OCI-LY7 (cell line): ENCODE data around the gene KIF7. TPM values are rescaled to one million over a fixed set of nuclear protein-coding genes. Genes with fewer than 3 reads are reported as not detected.

ENCODE experiments used
- BruUV-seq: library from RNA; stranded (reverse); fragments of 400-500 nt; replicated peaks from 2 replicates; lab custom pipeline; 2021; lab: Mats Ljungman, UMichigan
- CTCF ChIA-PET: fragments of 300-600 bp; sonication (Branson Sonifier 250); formaldehyde crosslinking; loops from one replicate; lab custom pipeline; 2022; ENCODE audit warnings: antibody characterized with exemption; ENCODE audit not compliant: unreplicated experiment; lab: Charles Lee
- POLR2A ChIA-PET: fragments of 300-600 bp; sonication (Branson Sonifier 250); formaldehyde crosslinking; loops from one replicate; lab custom pipeline; 2022; ENCODE audit warnings: antibody characterized with exemption; lab: Charles Lee
- DNase-seq: peaks from one replicate; pipeline ENCODE4 v3.0.0-alpha.2; 2015; ENCODE audit warnings: low spot score
- H2AFZ ChIP-seq: fragments of 200-600 bp; sonication (generic), shearing (Covaris generic); 2 replicates; pipeline ENCODE4 v1.6.1; 2014; ENCODE audit warnings: mild to moderate bottlenecking, antibody characterized with exemption, low read length, moderate library complexity
- H3K27ac ChIP-seq: fragments of 200-600 bp; sonication (generic); 2 replicates; pipeline ENCODE4 v1.5.1; 2014; ENCODE audit warnings: mixed run types, low read depth, mild to moderate bottlenecking, moderate library complexity, low read length, inconsistent platforms; ENCODE audit not compliant: poor library complexity, severe bottlenecking
- H3K36me3 ChIP-seq: fragments of 200-600 bp; sonication (generic); 2 replicates; pipeline ENCODE4 v1.6.1; 2014; ENCODE audit warnings: mild to moderate bottlenecking, antibody characterized with exemption, low read length, moderate library complexity, mixed read lengths; ENCODE audit not compliant: insufficient read depth
- H3K4me1 ChIP-seq: fragments of 200-600 bp; sonication (generic); 2 replicates; pipeline ENCODE4 v1.5.1; 2014; ENCODE audit warnings: mild to moderate bottlenecking, low read length; ENCODE audit not compliant: insufficient read depth, poor library complexity, severe bottlenecking
- H3K4me2 ChIP-seq: fragments of 200-600 bp; sonication (generic); 2 replicates; pipeline ENCODE4 v1.6.1; 2014; ENCODE audit warnings: mild to moderate bottlenecking, low read length
- H3K4me3 ChIP-seq: fragments of 200-600 bp; sonication (generic); 2 replicates; pipeline ENCODE4 v1.5.1; 2014; ENCODE audit warnings: mild to moderate bottlenecking, low read depth, low read length; ENCODE audit not compliant: poor library complexity, severe bottlenecking
- H3K79me2 ChIP-seq: fragments of 200-600 bp; sonication (generic); 2 replicates; pipeline ENCODE4 v1.6.1; 2016; ENCODE audit warnings: low read depth, mild to moderate bottlenecking, low read length, moderate library complexity, mixed read lengths; ENCODE audit not compliant: insufficient read depth
- H3K9me2 ChIP-seq: fragments of 200-600 bp; sonication (generic); 2 replicates; pipeline ENCODE4 v1.6.1; 2016; ENCODE audit warnings: mild to moderate bottlenecking, low read length, mixed read lengths; ENCODE audit not compliant: insufficient read depth
- H3K9me3 ChIP-seq: fragments of 200-600 bp; sonication (generic); 2 replicates; pipeline ENCODE4 v1.6.1; 2014; ENCODE audit warnings: mild to moderate bottlenecking, mixed run types, low read length, mixed read lengths
- H4K20me1 ChIP-seq: fragments of 200-600 bp; sonication (generic); 2 replicates; pipeline ENCODE4 v1.6.1; 2014; ENCODE audit warnings: mild to moderate bottlenecking, antibody characterized with exemption, low read length, moderate library complexity, mixed read lengths; ENCODE audit not compliant: insufficient read depth
- EZH2phosphoT487 ChIP-seq: fragments of 200-600 bp; sonication (generic); IDR thresholded peaks from 2 replicates; pipeline ENCODE4 v1.6.1; 2018; ENCODE audit warnings: low read depth, borderline replicate concordance, mild to moderate bottlenecking, mixed run types, antibody characterized with exemption, low read length, moderate library complexity, mixed read lengths
- intact Hi-C: fragments of 100-400 bp; cut with micrococcal nuclease; formaldehyde crosslinking; loops from one replicate; pipeline ENCODE4 v1.10.0; 2022; ENCODE audit not compliant: unreplicated experiment
- total RNA-seq, 2 experiments: library from RNA; depleted of rRNA in 1 of 2; stranded (reverse); fragments of >200 nt in 1 of 2; shearing (Covaris generic) in 1 of 2; gene quantifications; 2 replicates each; pipeline ENCODE4 v1.2.3, GENCODE V29; 2014 to 2022
- TF ChIP-seq, protein P1 (sequence below): fragments of 200-600 bp; sonication (generic); conservative IDR thresholded peaks from 2 replicates; pipeline ENCODE4 v1.5.1; 2014; ENCODE audit warnings: mild to moderate bottlenecking, antibody characterized with exemption, low read length, moderate library complexity, mixed read lengths

KIF7 gene
- total RNA-seq, 2 experiments from 2014 or later: 0.10 TPM; not detected in 1

DNA sequence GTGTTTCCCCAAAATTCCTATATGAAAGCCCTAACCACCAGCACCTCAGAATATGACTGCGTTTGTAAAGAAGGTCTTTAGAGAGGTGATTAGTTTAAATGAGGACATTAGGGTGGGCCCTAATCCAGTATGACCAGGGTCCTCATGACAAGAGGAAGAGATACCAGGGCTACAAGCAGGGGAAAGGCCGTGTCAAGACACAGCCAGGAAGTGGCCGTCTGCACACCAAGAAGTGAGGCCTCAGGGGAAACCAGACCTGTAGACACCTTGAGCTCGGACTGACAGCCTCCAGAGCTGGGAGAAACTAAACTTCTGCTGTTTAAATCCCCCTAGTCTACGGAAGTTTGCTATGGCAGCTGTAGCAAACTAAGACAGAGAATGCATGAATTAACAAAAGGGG lies 14.2 kb downstream of the KIF7 start:
- H3K4me3 ChIP-seq: no peak overlapping the region
- ChIA-PET POLR2A (no interaction called here), CTCF (no interaction called here)
- no peaks in the 10 kb centered on the region for H3K9me2 ChIP-seq
- intact Hi-C loops: no loop called here
- DNase-seq: no peak
- H3K9me3 ChIP-seq: no peaks in the 10 kb centered on the region
- H3K79me2 ChIP-seq: no peaks in the 10 kb centered on the region
- no peak for TF ChIP-seq EZH2phosphoT487
- TF ChIP-seq, protein P1, sequence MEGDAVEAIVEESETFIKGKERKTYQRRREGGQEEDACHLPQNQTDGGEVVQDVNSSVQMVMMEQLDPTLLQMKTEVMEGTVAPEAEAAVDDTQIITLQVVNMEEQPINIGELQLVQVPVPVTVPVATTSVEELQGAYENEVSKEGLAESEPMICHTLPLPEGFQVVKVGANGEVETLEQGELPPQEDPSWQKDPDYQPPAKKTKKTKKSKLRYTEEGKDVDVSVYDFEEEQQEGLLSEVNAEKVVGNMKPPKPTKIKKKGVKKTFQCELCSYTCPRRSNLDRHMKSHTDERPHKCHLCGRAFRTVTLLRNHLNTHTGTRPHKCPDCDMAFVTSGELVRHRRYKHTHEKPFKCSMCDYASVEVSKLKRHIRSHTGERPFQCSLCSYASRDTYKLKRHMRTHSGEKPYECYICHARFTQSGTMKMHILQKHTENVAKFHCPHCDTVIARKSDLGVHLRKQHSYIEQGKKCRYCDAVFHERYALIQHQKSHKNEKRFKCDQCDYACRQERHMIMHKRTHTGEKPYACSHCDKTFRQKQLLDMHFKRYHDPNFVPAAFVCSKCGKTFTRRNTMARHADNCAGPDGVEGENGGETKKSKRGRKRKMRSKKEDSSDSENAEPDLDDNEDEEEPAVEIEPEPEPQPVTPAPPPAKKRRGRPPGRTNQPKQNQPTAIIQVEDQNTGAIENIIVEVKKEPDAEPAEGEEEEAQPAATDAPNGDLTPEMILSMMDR: no peak
- no peaks in the 10 kb centered on the region for H3K4me1 ChIP-seq
- H3K27ac ChIP-seq: no peak overlapping the region
- no peak overlapping the region for H3K4me2 ChIP-seq
- no TSS peak for BruUV-seq
- H2AFZ ChIP-seq: no peak overlapping the region
- H3K36me3 ChIP-seq: no peaks in the 10 kb centered on the region
- H4K20me1 ChIP-seq: no peaks in the 10 kb centered on the region

DNA sequence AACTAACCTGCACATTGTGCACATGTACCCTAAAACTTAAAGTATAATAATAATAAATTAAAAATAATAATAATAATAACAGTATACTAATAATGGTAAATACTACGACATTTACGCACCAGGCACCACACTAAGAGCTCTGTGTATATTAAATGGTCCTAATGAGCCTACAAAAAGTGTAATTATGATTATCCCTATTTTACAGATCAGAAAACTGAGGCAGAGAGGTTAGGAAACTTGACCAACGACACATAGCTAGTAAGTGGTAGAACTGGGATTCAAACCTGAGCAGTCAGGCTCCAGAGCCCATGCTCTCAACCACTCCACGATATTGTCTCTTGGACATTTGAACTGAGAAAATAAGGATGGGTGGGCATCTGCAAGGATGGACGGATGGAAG lies 15.0 kb downstream of the KIF7 start:
- BruUV-seq: no TSS peak
- H3K79me2 ChIP-seq: no peaks in the 10 kb centered on the region
- H3K36me3 ChIP-seq: no peaks in the 10 kb centered on the region
- TF ChIP-seq, protein P1: no peak
- TF ChIP-seq EZH2phosphoT487: no peak
- ChIA-PET POLR2A (interaction anchor here (1.0 kb wide), 1 partner anchor 13 kb away, joined by 3 read pairs; no protein-coding TSS in a partner anchor), CTCF (no interaction called here)
- intact Hi-C loops: no loop called here
- no peak overlapping the region for H2AFZ ChIP-seq
- no peak overlapping the region for H3K27ac ChIP-seq
- no peak overlapping the region for H3K4me3 ChIP-seq
- H3K9me3 ChIP-seq: no peaks in the 10 kb centered on the region
- H3K4me1 ChIP-seq: no peaks in the 10 kb centered on the region
- H4K20me1 ChIP-seq: no peaks in the 10 kb centered on the region
- H3K4me2 ChIP-seq: no peak overlapping the region
- no peak for DNase-seq
- H3K9me2 ChIP-seq: no peaks in the 10 kb centered on the region

GRCh38 chr15:89633585-89633984 lies 21.7 kb downstream of the KIF7 start:
- BruUV-seq: no TSS peak
- no peak for TF ChIP-seq EZH2phosphoT487
- TF ChIP-seq, protein P1: no peak
- CTCF ChIA-PET: no interaction called here
- Histone ChIP-seq H2AFZ (no peak overlapping the region), H3K79me2 (no peaks in the 10 kb centered on the region), H3K9me3 (no peaks in the 10 kb centered on the region), H3K36me3 (peaks cover 39% of the 10 kb centered on the region), H3K4me1 (no peaks in the 10 kb centered on the region), H3K9me2 (no peaks in the 10 kb centered on the region), H3K27ac (no peak overlapping the region), H3K4me2 (no peak overlapping the region), H4K20me1 (no peaks in the 10 kb centered on the region), H3K4me3 (no peak overlapping the region)
- intact Hi-C loops: no loop called here
- POLR2A ChIA-PET: no interaction called here
- no peak for DNase-seq
